ENCODE measurements around the gene SNAPC3. TPM values are rescaled to one million over a fixed set of nuclear protein-coding genes. Genes with fewer than 3 reads are reported as not detected.

SNAPC3 gene
- total and polyA plus RNA-seq, 2 experiments from 2014 or later = 31.2 to 44.3 TPM

GRCh38 chr9:15444141-15444540, 21.5 kb downstream of the SNAPC3 start:
- H3K27me3 ChIP-seq (replicated peaks; ENCODE audit: insufficient read depth) = no peaks in the 10 kb centered on the region
- peaks cover 77% of the 10 kb centered on the region for H3K79me2 ChIP-seq (ENCODE audit: insufficient read depth)
- in situ Hi-C loops (cut with MboI) = no loop called here
- no peak for DNase-seq
- 97 to 99% methylated on average over 3 of the region's 3 CpGs for WGBS, 2 experiments (ENCODE audit: low coverage in 1 of 2, low lambda C conversion rate in 2 of 2, missing lambda C conversion rate in 2 of 2)
- H3K4me2 ChIP-seq (ENCODE audit: unreplicated experiment) = no peak overlapping the region
- TF ChIP-seq EZH2 (IDR thresholded peaks at IDR 0.05; ENCODE audit: insufficient read depth, poor library complexity, severe bottlenecking) (no peak), EZH2phosphoT487 (IDR thresholded peaks at IDR 0.05; ENCODE audit: insufficient read depth, low read depth) (no peak)
- no peaks in the 10 kb centered on the region for H3K4me1 ChIP-seq (ENCODE audit: insufficient read depth)
- H3K36me3 ChIP-seq (ENCODE audit: low read depth) = peaks cover 55% of the 10 kb centered on the region
- no peaks in the 10 kb centered on the region for H3K9me2 ChIP-seq (ENCODE audit: insufficient read depth)
- no peaks in the 10 kb centered on the region for H3K9me3 ChIP-seq (ENCODE audit: low read depth)
- H3K4me3 ChIP-seq = no peak overlapping the region
- H4K20me1 ChIP-seq (ENCODE audit: insufficient read depth) = no peaks in the 10 kb centered on the region
- no peak overlapping the region for H3K27ac ChIP-seq
- H2AFZ ChIP-seq = no peak overlapping the region
- H3F3A ChIP-seq (ENCODE audit: insufficient read depth) = no peaks in the 10 kb centered on the region
- H3K9ac ChIP-seq = no peak overlapping the region

DNA sequence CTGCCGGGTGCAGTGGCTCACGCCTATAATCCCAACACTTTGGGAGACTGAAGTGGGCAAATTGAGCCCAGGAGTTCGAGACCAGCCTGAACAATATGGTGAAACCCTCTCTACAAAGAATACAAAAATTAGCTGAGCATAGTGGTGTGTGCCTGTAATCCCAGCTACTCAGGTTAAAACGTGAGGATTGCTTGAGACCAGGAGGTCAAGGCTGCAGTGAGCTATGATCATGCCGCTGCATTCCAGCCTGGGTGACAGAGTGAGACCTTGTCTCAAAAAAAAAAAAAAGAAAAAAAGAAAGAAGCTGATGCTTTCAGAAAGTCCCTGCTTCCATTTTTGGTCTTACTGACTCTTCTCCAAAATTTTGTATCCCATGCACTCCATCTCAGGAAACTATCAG, 31.3 kb downstream of the SNAPC3 start:
- H3K9me3 ChIP-seq (ENCODE audit: low read depth) = no peaks in the 10 kb centered on the region
- no peaks in the 10 kb centered on the region for H3F3A ChIP-seq (ENCODE audit: insufficient read depth)
- H2AFZ ChIP-seq = no peak overlapping the region
- DNase-seq = no peak
- in situ Hi-C loops (cut with MboI) = no loop called here
- no peak overlapping the region for H3K4me2 ChIP-seq (ENCODE audit: unreplicated experiment)
- H3K27ac ChIP-seq = no peak overlapping the region
- no peaks in the 10 kb centered on the region for H4K20me1 ChIP-seq (ENCODE audit: insufficient read depth)
- H3K4me3 ChIP-seq = no peak overlapping the region
- WGBS, 2 experiments (ENCODE audit: low coverage in 1 of 2, low lambda C conversion rate in 2 of 2, missing lambda C conversion rate in 2 of 2) = 89 to 92% methylated on average over 5 of the region's 5 CpGs
- H3K27me3 ChIP-seq (replicated peaks; ENCODE audit: insufficient read depth) = no peaks in the 10 kb centered on the region
- peaks cover 79% of the 10 kb centered on the region for H3K36me3 ChIP-seq (ENCODE audit: low read depth)
- TF ChIP-seq EZH2 (IDR thresholded peaks at IDR 0.05; ENCODE audit: insufficient read depth, poor library complexity, severe bottlenecking) (no peak), EZH2phosphoT487 (IDR thresholded peaks at IDR 0.05; ENCODE audit: insufficient read depth, low read depth) (no peak)
- 0 out of 2 replicates have a peak, but pooled peaks cover 20% of the 10 kb centered on the region for H3K79me2 ChIP-seq (ENCODE audit: insufficient read depth)
- H3K9me2 ChIP-seq (ENCODE audit: insufficient read depth) = no peaks in the 10 kb centered on the region
- no peaks in the 10 kb centered on the region for H3K4me1 ChIP-seq (ENCODE audit: insufficient read depth)
- no peak overlapping the region for H3K9ac ChIP-seq

GRCh38 chr9:15461056-15461455, 38.4 kb downstream of the SNAPC3 start:
- Histone ChIP-seq H3K27ac (no peak overlapping the region), H4K20me1 (ENCODE audit: insufficient read depth) (no peaks in the 10 kb centered on the region), H3F3A (ENCODE audit: insufficient read depth) (peaks cover 17% of the 10 kb centered on the region; the same call in 1 of the 2 replicates), H3K27me3 (replicated peaks; ENCODE audit: insufficient read depth) (no peaks in the 10 kb centered on the region), H3K9me2 (ENCODE audit: insufficient read depth) (no peaks in the 10 kb centered on the region), H3K36me3 (ENCODE audit: low read depth) (peaks cover 82% of the 10 kb centered on the region), H3K4me3 (no peak overlapping the region), H2AFZ (no peak overlapping the region), H3K4me2 (ENCODE audit: unreplicated experiment) (no peak overlapping the region), H3K79me2 (ENCODE audit: insufficient read depth) (no peaks in the 10 kb centered on the region), H3K9me3 (ENCODE audit: low read depth) (no peaks in the 10 kb centered on the region), H3K9ac (no peak overlapping the region), H3K4me1 (ENCODE audit: insufficient read depth) (no peaks in the 10 kb centered on the region)
- 96 to 97% methylated on average over 8 of the region's 8 CpGs for WGBS, 2 experiments (ENCODE audit: low coverage in 1 of 2, low lambda C conversion rate in 2 of 2, missing lambda C conversion rate in 2 of 2)
- in situ Hi-C loops (cut with MboI) = no loop called here
- TF ChIP-seq EZH2phosphoT487 (IDR thresholded peaks at IDR 0.05; ENCODE audit: insufficient read depth, low read depth) = no peak
- DNase-seq = no peak

GRCh38 chr9:15461601-15462000, 38.9 kb downstream of the SNAPC3 start:
- H3K9me2 ChIP-seq (ENCODE audit: insufficient read depth) = no peaks in the 10 kb centered on the region
- H3K9ac ChIP-seq = no peak overlapping the region
- H3K27ac ChIP-seq = no peak overlapping the region
- H3K4me1 ChIP-seq (ENCODE audit: insufficient read depth) = no peaks in the 10 kb centered on the region
- no peak overlapping the region for H2AFZ ChIP-seq
- H3K4me2 ChIP-seq (ENCODE audit: unreplicated experiment) = no peak overlapping the region
- H3K27me3 ChIP-seq (replicated peaks; ENCODE audit: insufficient read depth) = no peaks in the 10 kb centered on the region
- H3K79me2 ChIP-seq (ENCODE audit: insufficient read depth) = no peaks in the 10 kb centered on the region
- WGBS, 2 experiments (ENCODE audit: low coverage in 1 of 2, low lambda C conversion rate in 2 of 2, missing lambda C conversion rate in 2 of 2) = 49 to 50% methylated on average over 2 of the region's 2 CpGs
- peaks cover 82% of the 10 kb centered on the region for H3K36me3 ChIP-seq (ENCODE audit: low read depth)
- no peaks in the 10 kb centered on the region for H4K20me1 ChIP-seq (ENCODE audit: insufficient read depth)
- no peak overlapping the region for H3K4me3 ChIP-seq
- H3K9me3 ChIP-seq (ENCODE audit: low read depth) = no peaks in the 10 kb centered on the region
- in situ Hi-C loops (cut with MboI) = no loop called here
- peaks cover 23% of the 10 kb centered on the region; the same call in 1 of the 2 replicates for H3F3A ChIP-seq (ENCODE audit: insufficient read depth)
- no peak for TF ChIP-seq EZH2 (IDR thresholded peaks at IDR 0.05; ENCODE audit: insufficient read depth, poor library complexity, severe bottlenecking)
- TF ChIP-seq EZH2phosphoT487 (IDR thresholded peaks at IDR 0.05; ENCODE audit: insufficient read depth, low read depth) = no peak
- no peak for DNase-seq

- H3K79me2 ChIP-seq (ENCODE audit: insufficient read depth) = 0 out of 2 replicates have a peak, but pooled peaks cover 1% of the 10 kb centered on the region
- TF ChIP-seq EZH2phosphoT487 (IDR thresholded peaks at IDR 0.05; ENCODE audit: insufficient read depth, low read depth) = no peak
- TF ChIP-seq EZH2 (IDR thresholded peaks at IDR 0.05; ENCODE audit: insufficient read depth, poor library complexity, severe bottlenecking) = no peak
- no peak overlapping the region for H3K4me2 ChIP-seq (ENCODE audit: unreplicated experiment)
- H3K9me2 ChIP-seq (ENCODE audit: insufficient read depth) = no peaks in the 10 kb centered on the region
- H3K9me3 ChIP-seq (ENCODE audit: low read depth) = no peaks in the 10 kb centered on the region
- 85 to 89% methylated on average over 3 of the region's 3 CpGs for WGBS, 2 experiments (ENCODE audit: low coverage in 1 of 2, low lambda C conversion rate in 2 of 2, missing lambda C conversion rate in 2 of 2)
- no peak overlapping the region for H2AFZ ChIP-seq
- no peak overlapping the region for H3K4me3 ChIP-seq
- in situ Hi-C loops (cut with MboI) = no loop called here
- H3K9ac ChIP-seq = no peak overlapping the region
- no peaks in the 10 kb centered on the region for H3K27me3 ChIP-seq (replicated peaks; ENCODE audit: insufficient read depth)
- H4K20me1 ChIP-seq (ENCODE audit: insufficient read depth) = no peaks in the 10 kb centered on the region
- peaks cover 55% of the 10 kb centered on the region for H3K36me3 ChIP-seq (ENCODE audit: low read depth)
- no peak overlapping the region for H3K27ac ChIP-seq
- DNase-seq = no peak
- peaks cover 26% of the 10 kb centered on the region for H3F3A ChIP-seq (ENCODE audit: insufficient read depth)
- peaks cover 10% of the 10 kb centered on the region; the same call in 1 of the 2 replicates for H3K4me1 ChIP-seq (ENCODE audit: insufficient read depth)
Measured at GRCh38 chr9:15468145-15468544, 45.5 kb downstream of the SNAPC3 start.

Data from GM23248 (cell line).